NCI-H69 (cell line): ENCODE data around the gene RAB21.

Source experiments
- DNase-seq: peaks from one replicate; lab custom pipeline; 2025; lab: John Stamatoyannopoulos, UW

The RAB21 gene

GRCh38 chr12:71754461-71755145, at the start of gene RAB21:
Gene RAB21 (plus strand): TSS chr12:71754863. CDS start chr12:71755130, 267 bp downstream.
- peak; percentile 95 for DNase-seq

DNA sequence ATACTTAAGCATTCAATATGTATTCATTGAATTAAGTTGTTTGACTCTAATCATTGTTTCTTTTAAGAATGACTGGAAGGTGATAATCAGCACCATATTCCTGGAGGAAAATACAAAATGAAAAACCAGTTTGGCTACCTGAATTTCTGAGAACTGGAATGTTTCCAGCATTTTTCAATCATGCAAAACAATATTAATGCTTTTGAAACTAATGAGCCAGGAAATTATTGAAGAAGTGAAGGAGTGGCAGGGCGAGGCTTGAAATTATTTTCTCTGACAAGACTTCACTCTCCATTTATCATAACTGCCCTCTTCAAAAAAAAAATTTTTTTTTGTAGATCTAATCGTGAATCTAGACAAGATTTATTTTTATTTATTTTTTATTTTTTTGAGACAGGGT, 49.7 kb upstream of the RAB21 start:
- no peak for DNase-seq

DNA sequence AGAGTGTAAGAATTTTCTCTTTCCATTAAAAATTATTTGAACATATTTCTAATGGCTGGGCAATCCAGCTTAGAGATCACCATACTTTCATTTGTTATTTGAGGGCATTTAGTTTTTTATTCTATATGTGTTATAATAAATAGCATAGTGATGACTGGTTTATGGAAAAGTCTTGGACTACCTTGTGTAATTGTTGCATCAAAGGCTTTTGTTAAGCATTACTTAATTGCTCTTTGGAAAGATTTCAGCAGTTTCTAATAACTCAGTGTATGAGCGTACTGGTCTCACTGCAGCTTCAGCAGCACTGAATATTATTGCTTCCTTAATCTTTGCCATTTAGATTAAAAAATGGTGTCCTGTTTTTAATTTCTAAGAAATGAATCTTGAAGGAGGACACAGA, 46.0 kb upstream of the RAB21 start:
- DNase-seq: no peak

- DNase-seq: no peak
Measured at GRCh38 chr12:71710276-71711125, 44.2 kb upstream of the RAB21 start.

GRCh38 chr12:71718611-71719010, 36.1 kb upstream of the RAB21 start:
- DNase-seq: no peak

- DNase-seq: no peak
Measured at GRCh38 chr12:71719647-71720370, 34.9 kb upstream of the RAB21 start.

DNA sequence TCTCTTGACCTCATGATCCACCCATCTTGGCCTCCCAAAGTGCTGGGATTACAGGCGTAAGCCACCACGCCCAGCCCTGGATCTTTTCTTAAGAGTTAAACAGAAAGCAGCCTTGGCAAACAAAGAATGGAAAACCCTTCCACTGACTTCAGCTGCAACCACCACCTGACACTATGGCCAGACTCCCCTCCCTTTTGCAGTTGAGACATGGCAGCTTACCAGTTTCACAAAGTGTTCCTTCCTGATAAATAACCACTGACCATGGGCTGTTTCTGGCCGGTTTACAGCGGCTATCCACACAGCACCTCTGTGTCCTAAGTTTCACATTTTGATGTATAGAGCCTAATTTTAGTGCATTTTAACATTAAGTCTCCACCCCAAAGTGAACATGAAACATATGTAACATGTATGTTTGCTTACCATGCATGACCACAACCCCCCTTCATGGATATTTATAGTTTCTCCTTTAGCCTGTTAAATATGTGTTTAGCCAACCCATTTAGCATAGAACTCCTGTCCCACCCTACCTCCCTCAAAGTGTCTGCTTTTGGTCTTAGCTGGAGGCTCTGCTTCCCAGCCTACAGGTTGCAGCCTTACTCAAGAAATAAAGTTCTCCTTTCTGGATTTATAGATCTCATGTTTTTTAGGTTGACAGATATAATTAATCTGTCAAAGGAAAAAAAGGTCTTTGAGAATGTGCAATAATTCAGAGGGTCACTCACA, 32.7 kb upstream of the RAB21 start:
- no peak for DNase-seq

DNA sequence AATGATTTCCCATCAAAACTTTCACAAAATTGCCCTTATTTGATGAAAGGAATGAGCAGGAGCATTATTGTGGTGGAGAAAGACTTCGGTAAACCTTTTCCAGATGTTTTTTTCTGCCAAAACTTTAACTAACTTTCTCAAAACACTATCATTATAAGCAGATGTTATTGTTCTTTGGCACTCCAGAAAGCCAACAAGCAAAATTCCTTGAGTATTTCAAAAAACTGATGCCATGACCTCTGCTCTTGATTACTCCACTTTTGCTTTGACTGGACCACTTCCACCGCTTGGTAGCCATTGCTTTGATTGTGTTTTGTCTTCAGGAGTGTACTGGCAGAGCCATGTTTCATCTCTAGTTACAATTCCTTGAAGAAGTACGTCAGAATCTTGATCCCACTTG, 29.7 kb upstream of the RAB21 start:
- DNase-seq: no peak

- DNase-seq: no peak
Measured at GRCh38 chr12:71726548-71726947, 28.1 kb upstream of the RAB21 start.

DNA sequence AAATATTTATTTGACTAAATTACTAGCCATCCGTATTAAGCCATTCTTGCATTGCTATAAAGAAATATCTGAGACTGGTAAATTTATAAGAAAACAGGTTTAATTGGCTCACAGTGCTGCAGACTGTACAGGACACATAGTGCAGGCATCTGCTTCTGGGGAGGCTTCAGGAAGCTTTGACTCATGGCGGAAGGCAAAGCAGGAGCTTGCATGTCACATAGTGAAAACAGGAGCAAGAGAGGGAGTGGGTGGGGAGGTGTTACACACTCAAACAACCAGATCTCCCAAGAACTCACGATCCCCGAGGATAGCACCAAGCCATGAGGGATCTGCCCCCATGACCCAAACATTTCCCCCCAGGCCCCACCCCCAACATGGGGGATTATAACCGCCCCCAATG, 26.7 kb upstream of the RAB21 start:
- no peak for DNase-seq

DNA sequence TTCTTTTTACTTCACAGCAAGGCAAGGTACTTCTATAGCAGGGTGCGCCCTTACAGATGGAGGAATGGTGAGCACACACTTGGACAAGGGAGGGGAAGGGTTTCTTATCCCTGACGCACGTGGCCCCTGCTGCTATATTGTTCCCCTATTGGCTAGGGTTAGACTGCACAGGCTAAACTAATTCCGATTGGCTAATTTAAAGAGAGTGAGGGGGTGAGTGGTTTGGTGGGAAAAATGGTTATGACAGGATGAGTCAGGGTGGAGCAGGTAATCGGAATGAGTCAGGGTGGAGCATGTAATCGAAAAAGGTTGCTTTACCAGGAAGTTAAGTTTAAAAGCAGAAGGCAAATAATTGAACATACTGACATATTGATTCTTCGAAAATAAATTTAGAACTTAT, 23.7 kb upstream of the RAB21 start:
- no peak for DNase-seq

DNA sequence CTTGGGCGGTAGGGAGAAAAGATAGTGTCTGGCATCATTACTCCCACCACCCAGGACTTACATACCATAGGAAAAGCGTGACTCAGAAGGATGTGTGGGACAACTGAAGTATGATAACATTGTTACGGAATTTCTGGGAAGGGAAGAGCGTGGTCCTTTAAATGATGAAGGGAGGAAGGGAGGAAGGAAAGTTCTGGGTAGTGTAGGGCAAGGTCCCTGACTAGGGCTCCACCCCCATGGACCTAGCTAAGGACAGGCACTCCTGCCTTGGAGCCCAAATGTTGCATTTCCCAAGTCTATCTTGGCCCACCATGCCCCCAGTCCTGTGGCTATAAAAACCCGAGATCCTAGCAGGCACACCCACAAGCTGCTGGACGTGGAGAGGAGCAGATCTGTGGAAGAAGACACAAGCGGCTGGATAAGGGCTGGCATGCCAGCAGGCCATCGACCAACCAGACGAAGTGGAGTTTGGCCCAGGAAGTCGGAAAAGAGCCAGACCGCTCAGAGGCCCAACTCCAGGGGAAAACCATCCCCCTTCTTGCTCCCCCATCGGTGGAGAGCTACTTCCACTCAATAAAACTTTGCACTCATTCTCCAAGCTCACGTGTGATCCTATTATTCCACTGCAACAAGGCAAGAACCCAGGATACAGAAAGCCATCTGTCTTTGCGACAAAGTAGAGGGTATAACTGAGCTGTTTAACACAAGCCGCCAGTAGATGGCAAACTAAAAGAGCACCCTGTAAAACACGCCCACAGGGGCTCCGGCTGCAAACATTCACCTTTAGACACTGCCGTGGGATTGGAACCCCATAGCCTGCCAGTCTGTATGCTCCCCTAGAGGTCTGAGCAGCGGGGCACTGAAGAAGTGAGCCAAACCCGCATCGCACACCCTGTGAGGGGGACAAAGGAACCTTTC, 23.0 kb upstream of the RAB21 start:
- DNase-seq: no peak

- DNase-seq: no peak
Measured at GRCh38 chr12:71732357-71732712, 22.3 kb upstream of the RAB21 start.

DNA sequence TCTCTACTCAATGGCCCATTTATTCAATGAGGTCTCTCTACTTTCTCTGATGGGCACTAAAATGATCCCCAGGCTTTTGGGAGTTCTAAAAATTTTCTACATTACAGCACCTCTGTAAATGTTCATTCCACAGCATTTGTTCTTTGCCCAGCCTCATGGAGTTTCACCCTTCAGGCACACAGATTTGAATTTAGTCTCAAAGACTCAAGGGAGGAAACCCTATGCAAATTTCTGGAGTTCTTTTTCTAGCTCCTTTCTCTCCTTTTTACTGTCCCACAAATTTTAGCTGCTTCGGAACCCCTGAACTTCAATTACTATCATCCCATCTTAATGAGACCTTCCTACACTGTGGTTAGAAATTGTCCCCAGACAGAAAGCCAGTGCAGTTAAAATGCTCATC, 17.5 kb upstream of the RAB21 start:
- no peak for DNase-seq

DNA sequence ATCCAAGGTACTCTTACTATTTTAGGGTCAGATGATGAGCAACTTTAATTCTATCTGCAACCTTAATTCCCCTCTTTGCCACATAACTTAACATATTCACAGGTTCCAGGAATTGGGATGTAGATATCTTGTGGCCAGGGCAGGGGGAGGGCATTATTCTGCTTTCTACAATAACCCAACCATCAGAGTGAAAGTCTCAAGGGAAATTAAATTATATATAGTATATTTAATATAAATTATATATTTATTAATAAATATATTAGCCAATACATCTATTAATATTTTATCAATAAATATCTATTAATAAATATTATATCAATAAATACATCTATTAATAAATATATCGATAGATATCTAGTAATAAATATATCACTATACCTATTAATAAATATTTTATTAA, 11.7 kb upstream of the RAB21 start:
- DNase-seq: no peak

- no peak for DNase-seq
Measured at GRCh38 chr12:71744522-71745300, 10.0 kb upstream of the RAB21 start.

- DNase-seq: peak; percentile 61
Measured at GRCh38 chr12:71746974-71747611, 7.6 kb upstream of the RAB21 start.

DNA sequence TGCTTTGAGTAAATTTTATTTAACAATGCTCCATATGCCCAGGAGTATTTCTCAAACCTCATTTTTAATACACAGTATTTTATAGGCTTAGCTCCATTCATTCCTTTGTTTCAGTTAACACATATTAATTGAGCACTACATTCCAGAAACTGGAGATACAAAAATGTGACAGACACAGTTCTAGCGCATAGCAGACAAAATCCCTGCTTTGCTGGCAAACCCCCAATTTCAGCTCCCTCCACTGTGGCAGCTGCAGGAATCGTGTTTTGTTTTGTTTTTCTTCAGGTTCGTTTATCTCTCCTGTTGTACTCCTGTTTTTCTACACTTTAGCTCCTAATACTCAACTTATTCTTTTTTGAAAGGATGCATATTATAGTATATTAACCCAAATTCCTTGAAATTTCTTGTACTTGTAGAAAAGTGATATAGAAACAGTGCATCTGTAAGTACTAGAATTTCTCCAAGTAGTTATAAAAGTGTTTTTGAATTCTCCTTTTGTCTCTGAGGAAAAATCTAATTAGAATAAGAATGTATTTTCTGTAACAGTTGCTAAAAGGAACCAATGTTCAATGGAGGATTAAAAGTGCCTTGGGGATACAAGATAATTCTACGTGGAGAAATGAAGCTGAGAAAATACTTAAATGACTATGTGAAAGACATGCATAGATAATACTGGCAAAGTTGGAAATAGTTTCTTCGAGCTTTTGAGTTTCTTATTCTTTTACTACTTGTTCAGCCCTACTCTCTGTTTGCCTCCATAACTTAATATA, 6.4 kb upstream of the RAB21 start:
- peak; percentile 11 for DNase-seq

DNA sequence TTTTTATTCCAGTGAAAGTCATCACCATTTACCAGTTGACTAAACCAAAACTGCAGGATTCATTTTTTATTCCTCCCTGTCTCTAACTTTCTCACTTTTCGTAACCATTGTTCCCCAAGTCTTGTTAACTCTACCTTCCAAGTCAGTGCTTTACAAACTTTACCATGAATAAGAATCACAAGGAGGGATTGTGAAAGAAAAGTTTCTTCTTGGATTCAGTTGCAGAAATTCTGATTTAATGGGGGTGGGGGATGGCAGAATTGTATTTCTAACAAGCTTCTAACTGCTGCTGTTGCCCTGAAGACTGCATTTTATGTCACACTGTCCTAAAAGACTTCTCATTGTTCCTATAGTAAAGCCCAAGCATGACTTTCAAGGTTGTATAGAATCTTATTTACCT, 5.0 kb upstream of the RAB21 start:
- DNase-seq: no peak
